Heart right ventricle (tissue), 16 donors: ENCODE results near the gene CHMP1A. TPM values are rescaled to one million over a fixed set of nuclear protein-coding genes. Genes with fewer than 3 reads are reported as not detected.

Experiments used
- ATAC-seq, 8 donors: fragments of 200-7000 bp; cut with Tn5 transposase; one replicate each; pipeline ENCODE4 v1.9.1; 2020; ENCODE audit warnings: mild to moderate bottlenecking in 8 of 8, moderate library complexity in 8 of 8, moderate number of reproducible peaks in 1 of 8
- DNase-seq, 2 donors: peaks; one replicate each; pipeline ENCODE4 v3.0.0-alpha.2; 2020
- H3K27ac ChIP-seq, 10 donors: fragments of 200-600 bp; sonication (generic) in 2 of 10; one replicate each; pipeline versions ENCODE4 v1.5.0 to v1.8.0; 2020 to 2022; ENCODE audit warnings: mild to moderate bottlenecking in 3 of 10
- H3K27me3 ChIP-seq, 7 donors: fragments of 200-600 bp; one replicate each; pipeline ENCODE4 v1.8.0; 2021 to 2022; ENCODE audit warnings: mild to moderate bottlenecking in 2 of 7
- H3K36me3 ChIP-seq, 9 donors: fragments of 200-600 bp; sonication (generic) in 1 of 9; one replicate each; pipeline versions ENCODE4 v1.5.0 to v1.8.0; 2020 to 2022; ENCODE audit warnings: mild to moderate bottlenecking in 2 of 9
- H3K4me1 ChIP-seq, 9 donors: fragments of 200-600 bp; sonication (generic) in 1 of 9; one replicate each; pipeline versions ENCODE4 v1.5.0 to v1.8.0; 2020 to 2022; ENCODE audit warnings: mild to moderate bottlenecking in 4 of 9
- H3K4me3 ChIP-seq, 10 donors: fragments of 200-600 bp; sonication (generic) in 2 of 10; one replicate each; pipeline versions ENCODE4 v1.5.0 to v1.8.0; 2020 to 2022; ENCODE audit warnings: mild to moderate bottlenecking in 7 of 10, moderate library complexity in 2 of 10
- H3K9me3 ChIP-seq, 11 donors: fragments of 200-600 bp in 10 of 11; sonication (generic) in 2 of 11; one replicate each; pipeline versions ENCODE4 v1.5.0 to v1.8.0; 2013 to 2022; ENCODE audit warnings: mild to moderate bottlenecking in 2 of 11, control low read depth in 1 of 11, moderate library complexity in 1 of 11
- CTCF ChIP-seq, 9 donors: fragments of 200-600 bp; sonication (generic) in 2 of 9; IDR thresholded peaks; one replicate each; pipeline versions ENCODE4 v1.5.0 to v1.8.0; 2021 to 2022; ENCODE audit warnings: antibody characterized with exemption in 9 of 9, mild to moderate bottlenecking in 5 of 9, moderate library complexity in 1 of 9
- WGBS, 2 donors: extraction: QIAGEN DNeasy Blood & Tissue Kit; methylation state at CpG; one replicate each; pipeline ENCODE4 v1.1.7; 2013; ENCODE audit warnings: inconsistent platforms in 1 of 2; 5-methylcytosine and 5-hydroxymethylcytosine counted together
- intact Hi-C, 10 donors: fragments of 100-400 bp; cut with DNase I; formaldehyde crosslinking; loops; one replicate each; pipeline versions ENCODE4 v1.11.1 to v1.14.2; 2022
- polyA plus RNA-seq, 2 donors: library from polyadenylated mRNA; stranded (reverse); fragments of 200-250 nt; gene quantifications; one replicate each; pipeline ENCODE4 v1.2.3, GENCODE V29; 2013
- total RNA-seq, 10 donors: library from RNA; stranded (reverse); fragmentation: NEBNext Ultra II Directional in 3 of 10; extraction: Animal tissue kit (Norgen Biotek cat#: 25700) in 3 of 10; gene quantifications; one replicate each; pipeline versions ENCODE4 v1.2.1 to v1.2.4, GENCODE V29; 2021 to 2023
- donor health status: Arrhythmogenic right ventricular cardiomyopathy.
- donor health status: ischemic (EF 13 %, LVEDD 7.1; RV severe dilation, severe dysfunction).
- donor health status: healthy with polysubstance abuse.
- donor health status: DM: no; HTN: yes; CAD: no.
- donor health status: DM: no; HTN: no; CAD: no.
- donor health status: ischemic (EF 25% LVEDD 6.9; RV normal size, moderate dysfunction).
- donor health status: ischemic (EF 25% LVEDD 5.7; RV mildly dilated, moderate dysfunction).
- donor health status: healthy.
- donor health status: DM: yes; HTN: yes; CAD: no.
- donor health status: Ischemic cardiomyopathy.
- donor health status: ischemic (EF 35%, LVEDD 5.7; RV mildly dilated, moderate dysfunction).
- donor health status: nonischemic (EF 11% LVEDD 7.7; RV severe dilation, severe dysfunction).
- donor health status: DM: yes; HTN: yes; CAD: no.
- donor health status: PGD.
- donor health status: ischemic (EF 29% LVEDD 5.4; RV normal size, mild dysfunction).
- donor health status: nonischemic (EF 23%, LVEDD 6.1; RV moderate dilation, normal function).

Gene CHMP1A
- total and polyA plus RNA-seq, 12 donors: 30.6 to 71.4 (median 36.7) TPM

GRCh38 chr16:89615596-89616090 is 41.9 kb downstream of the CHMP1A start:
- Histone ChIP-seq H3K4me1 (peaks cover 0 to 6% (median 0%) of the 10 kb centered on the region in 9 donors), H3K27me3 (peaks cover 8 to 52% (median 23%) of the 10 kb centered on the region in 7 donors), H3K36me3 (no peaks in the 10 kb centered on the region), H3K27ac (no peak overlapping the region), H3K9me3 (no peaks in the 10 kb centered on the region), H3K4me3 (no peak overlapping the region)
- peak; percentile 40 to 66 (median 58) for TF ChIP-seq CTCF (IDR thresholded peaks at IDR 0.05)
- WGBS, 2 donors: 25 to 27% methylated on average over 17 of the region's 17 CpGs
- intact Hi-C loops: no loop called here
- peak in 1 of 2 donors; percentile 43 for DNase-seq
- ATAC-seq: peak in 5 of 8 donors; percentile 29 to 52 (median 46)

DNA sequence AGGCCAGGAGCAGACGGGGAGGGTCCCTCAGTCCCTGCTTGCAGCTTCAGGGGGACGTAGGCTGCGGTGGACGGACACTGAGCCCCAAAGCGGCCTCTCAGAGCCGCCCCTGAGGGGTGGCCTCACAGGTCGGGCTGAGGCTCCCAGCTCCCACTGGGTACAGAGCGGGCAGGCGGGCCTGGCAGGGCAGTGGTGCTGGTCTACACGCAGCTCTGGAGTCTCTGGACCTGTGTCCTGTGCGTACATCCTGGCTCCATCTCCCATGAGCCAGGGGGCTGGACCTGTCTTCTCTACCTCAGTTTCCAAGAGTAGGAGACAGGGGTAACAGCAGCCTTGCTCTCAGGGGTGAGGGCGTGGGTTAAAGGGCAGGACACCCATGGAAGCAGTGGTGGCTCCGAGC is 42.3 kb downstream of the CHMP1A start:
- H3K27ac ChIP-seq: no peak overlapping the region
- ATAC-seq (peak in 3 of 8 donors; percentile 17 to 25 (median 19)), DNase-seq (no peak)
- H3K36me3 ChIP-seq: no peaks in the 10 kb centered on the region
- peaks cover 8 to 48% (median 20%) of the 10 kb centered on the region in 7 donors for H3K27me3 ChIP-seq
- no peak overlapping the region for H3K4me3 ChIP-seq
- 83 to 84% methylated on average over 13 of the region's 13 CpGs for WGBS, 2 donors
- TF ChIP-seq CTCF (IDR thresholded peaks at IDR 0.05): no peak
- no peaks in the 10 kb centered on the region for H3K9me3 ChIP-seq
- peaks cover 0 to 6% (median 0%) of the 10 kb centered on the region in 9 donors for H3K4me1 ChIP-seq
- intact Hi-C loops: no loop called here

DNA sequence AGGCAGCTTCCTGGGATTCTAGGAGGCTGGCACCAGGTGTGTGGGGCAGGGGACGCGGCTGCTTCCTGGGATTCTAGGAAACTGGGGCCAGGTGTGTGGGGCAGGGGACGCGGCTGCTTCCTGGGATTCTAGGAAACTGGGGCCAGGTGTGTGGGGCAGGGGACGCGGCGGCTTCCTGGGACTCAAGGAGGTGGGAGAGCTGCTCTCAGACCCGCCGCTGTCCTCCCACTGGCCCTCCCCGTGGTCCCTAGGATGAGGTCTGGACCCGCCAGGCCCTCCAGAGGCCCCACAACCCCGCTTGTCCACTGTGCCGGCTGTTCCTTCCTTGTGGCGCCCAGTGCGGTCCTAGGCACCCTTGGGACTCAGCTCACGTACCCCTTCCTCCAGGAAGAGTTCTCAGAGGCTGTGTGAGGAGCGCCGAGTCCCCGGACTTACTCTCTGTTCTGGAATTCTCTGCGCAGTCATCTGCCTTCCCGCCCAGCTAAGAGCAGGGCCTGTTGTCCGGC is 43.5 kb downstream of the CHMP1A start:
- peaks cover 8 to 47% (median 20%) of the 10 kb centered on the region in 7 donors for H3K27me3 ChIP-seq
- H3K4me3 ChIP-seq: no peak overlapping the region
- DNase-seq (no peak), ATAC-seq (no peak)
- no peaks in the 10 kb centered on the region for H3K9me3 ChIP-seq
- intact Hi-C loops: no loop called here
- no peak overlapping the region for H3K27ac ChIP-seq
- H3K36me3 ChIP-seq: no peaks in the 10 kb centered on the region
- H3K4me1 ChIP-seq: peaks cover 0 to 6% (median 0%) of the 10 kb centered on the region in 9 donors
- no peak for TF ChIP-seq CTCF (IDR thresholded peaks at IDR 0.05)
- 84 to 86% methylated on average over 22 of the region's 22 CpGs for WGBS, 2 donors

DNA sequence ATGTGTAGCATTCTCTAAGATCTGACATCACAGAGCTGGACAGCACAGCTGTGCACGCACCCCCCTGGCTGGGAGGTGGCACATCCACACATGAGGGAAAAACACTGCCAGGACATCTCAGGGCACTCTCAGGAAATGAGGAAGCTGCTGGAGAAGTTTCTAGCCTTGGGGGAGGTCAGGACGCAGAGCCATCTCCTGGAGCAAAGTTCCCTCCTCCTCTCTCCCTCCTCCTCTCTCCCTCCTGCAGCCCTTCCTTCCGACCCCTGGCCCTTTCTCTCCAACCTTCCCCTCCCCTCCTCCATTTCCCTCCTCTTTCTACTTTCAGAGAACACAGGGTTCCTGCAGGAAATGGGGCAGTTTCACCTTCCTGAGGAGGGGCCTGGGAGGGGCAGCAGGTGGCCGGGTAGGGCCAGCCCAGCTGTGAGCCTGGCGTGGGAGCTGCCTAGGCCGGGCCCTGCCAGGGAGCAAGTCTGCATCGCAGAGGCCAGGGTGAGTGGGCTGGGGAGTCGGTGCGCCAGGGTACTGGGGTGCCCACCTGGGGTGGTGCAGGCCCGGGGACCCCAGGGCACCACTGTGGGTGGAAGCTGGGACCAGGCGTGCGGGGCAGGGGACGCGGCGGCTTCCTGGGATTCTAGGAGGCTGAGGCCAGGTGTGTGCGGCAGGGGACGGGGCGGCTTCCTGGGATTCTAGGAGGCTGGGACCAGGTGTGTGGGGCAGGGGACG is 44.1 kb downstream of the CHMP1A start, which contains the start of gene DPEP1:
DPEP1 (plus strand) TSS at position 412 of the 723 bp plus-strand sequence. CDS start 16,769 bp downstream, outside the sequence.
- TF ChIP-seq CTCF (IDR thresholded peaks at IDR 0.05): no peak
- H3K36me3 ChIP-seq: no peaks in the 10 kb centered on the region
- no peak within 1 kb of the TSS for H3K4me3 ChIP-seq
- H3K4me1 ChIP-seq: peaks cover 0 to 6% (median 0%) of the 10 kb centered on the region in 9 donors
- H3K9me3 ChIP-seq: no peaks in the 10 kb centered on the region
- WGBS, 2 donors: 67 to 76% methylated on average over 18 to 19 of the region's 19 CpGs
- ATAC-seq: no peak
- intact Hi-C loops: no loop called here
- DNase-seq: no peak
- peaks cover 8 to 51% (median 17%) of the 10 kb centered on the region in 7 donors for H3K27me3 ChIP-seq
- H3K27ac ChIP-seq: no peak within 1 kb of the TSS
